K562 (cell line): ENCODE measurements around the gene PTPN20. TPM values are rescaled to one million over a fixed set of nuclear protein-coding genes. Genes with fewer than 3 reads are reported as not detected.

Source experiments
- ATAC-seq: fragments of 200-7000 bp; cut with Tn5 transposase; 3 replicates; pipeline ENCODE4 v1.9.1; 2020; ENCODE audit warnings: moderate library complexity
- BruUV-seq: library from RNA; stranded (reverse); fragments of 400-500 nt; replicated peaks from 2 replicates; lab custom pipeline; 2021; lab: Mats Ljungman, UMichigan
- CTCF ChIA-PET: fragments of 300-600 bp; formaldehyde crosslinking; extraction: SDS; loops from one replicate; lab custom pipeline; 2021; ENCODE audit warnings: low intra/inter-chr PET ratio; lab: Yijun Ruan, JAX
- POLR2A ChIA-PET: fragments of 300-600, 350-650 bp; sonication (Branson Sonifier 250); formaldehyde crosslinking; extraction: SDS; loops from one replicate; lab custom pipeline; 2021; ENCODE audit warnings: antibody characterized with exemption, inconsistent platforms; lab: Yijun Ruan, JAX
- DNase-seq, 4 experiments: peaks; one replicate each; pipeline versions ENCODE4 v3.0.0 to v3.0.0-alpha.2; 2011 to 2018; ENCODE audit warnings: low spot score in 3 of 4, mixed read lengths in 3 of 4; ENCODE audit errors: extremely low read depth in 1 of 4
- FAIRE-seq: peaks from 2 replicates; lab custom pipeline; 2011; peaks lifted over from hg19 to GRCh38; lab: Jason Lieb, UNC
- H2AFZ ChIP-seq: 2 replicates; pipeline ENCODE4 v1.6.0; 2011; ENCODE audit warnings: low read depth, low read length, control low read depth, inconsistent platforms
- H3K27ac ChIP-seq: fragments of 200-600 bp; 3 replicates; pipeline ENCODE4 v1.8.0; 2011; ENCODE audit warnings: low read depth, mild to moderate bottlenecking, control low read depth, inconsistent platforms, low read length, moderate library complexity, mixed read lengths; ENCODE audit errors: extremely low read depth
- H3K27me3 ChIP-seq, 2 experiments: fragments of 300-600 bp in 1 of 2; 2 replicates in 1 of 2; 3 replicates in 1 of 2; pipeline versions ENCODE4 v1.6.0 to v1.8.0; 2011; ENCODE audit warnings: inconsistent platforms in 2 of 2, low read length in 2 of 2, mild to moderate bottlenecking in 1 of 2, mixed read lengths in 1 of 2, moderate library complexity in 1 of 2; ENCODE audit not compliant: control insufficient read depth in 2 of 2, insufficient read depth in 2 of 2
- H3K36me3 ChIP-seq: fragments of 300-600 bp; 3 replicates; pipeline ENCODE4 v1.8.0; 2011; ENCODE audit warnings: mild to moderate bottlenecking, low read length, inconsistent platforms; ENCODE audit not compliant: control insufficient read depth, insufficient read depth
- H3K4me1 ChIP-seq, 2 experiments: fragments of 200-600 bp in 1 of 2; replicated peaks in 1 of 2; 2 replicates in 1 of 2; 3 replicates in 1 of 2; pipeline versions ENCODE4 v1.5.1 to v1.8.0; 2011; ENCODE audit warnings: inconsistent platforms in 2 of 2, low read length in 2 of 2, mild to moderate bottlenecking in 1 of 2, mixed read lengths in 1 of 2, moderate library complexity in 1 of 2; ENCODE audit not compliant: control insufficient read depth in 2 of 2, insufficient read depth in 2 of 2
- H3K4me2 ChIP-seq: 2 replicates; pipeline ENCODE4 v1.6.1; 2011; ENCODE audit warnings: low read length, control low read depth, inconsistent platforms, mixed read lengths; ENCODE audit not compliant: insufficient read depth
- H3K4me3 ChIP-seq: fragments of 200-600 bp; sonication (generic), shearing (Covaris generic); 2 replicates; pipeline ENCODE4 v1.5.1; 2016; ENCODE audit warnings: control low read depth, inconsistent platforms
- H3K79me2 ChIP-seq: fragments of 200-600 bp; 3 replicates; pipeline ENCODE4 v1.8.0; 2011; ENCODE audit warnings: low read length, inconsistent platforms; ENCODE audit not compliant: control insufficient read depth, insufficient read depth
- H3K9ac ChIP-seq, 2 experiments: 2 replicates each; pipeline versions ENCODE4 v1.6.0 to v1.6.1; 2011; ENCODE audit warnings: low read depth in 2 of 2, low read length in 2 of 2, control low read depth in 1 of 2, inconsistent platforms in 1 of 2, mild to moderate bottlenecking in 1 of 2, mixed read lengths in 1 of 2; ENCODE audit not compliant: insufficient read depth in 1 of 2
- H3K9me1 ChIP-seq: one replicate; pipeline ENCODE4 v1.6.0; 2011; ENCODE audit warnings: inconsistent platforms, mild to moderate bottlenecking, low read length, moderate library complexity; ENCODE audit not compliant: control insufficient read depth, insufficient read depth
- H3K9me3 ChIP-seq: replicated peaks from 2 replicates; pipeline ENCODE4 v1.5.1; 2011; ENCODE audit warnings: low read depth, low read length, inconsistent platforms; ENCODE audit not compliant: control insufficient read depth, insufficient read depth
- H4K20me1 ChIP-seq: replicated peaks from 2 replicates; pipeline ENCODE4 v1.6.1; 2011; ENCODE audit warnings: low read length, inconsistent platforms, mixed read lengths; ENCODE audit not compliant: control insufficient read depth, insufficient read depth
- DDX20 ChIP-seq: fragments of 450-650 bp; IDR thresholded peaks from 2 replicates; pipeline ENCODE4 v1.6.1; 2016; ENCODE audit warnings: missing genetic modification characterization, low read depth, mild to moderate bottlenecking, missing compliant biosample characterization, moderate library complexity
- ESRRB ChIP-seq: fragments of 250-450 bp; sonication (Bioruptor Pico); IDR thresholded peaks from 2 replicates; pipeline ENCODE4 v1.5.0; 2020; ENCODE audit warnings: mild to moderate bottlenecking, moderate library complexity, borderline replicate concordance
- HDAC3 ChIP-seq: fragments of 450-650 bp; IDR thresholded peaks from 2 replicates; pipeline ENCODE4 v1.6.1; 2018; ENCODE audit warnings: borderline replicate concordance, mild to moderate bottlenecking, moderate library complexity; ENCODE audit not compliant: partially characterized antibody
- MCM2 ChIP-seq: fragments of 450-650 bp; IDR thresholded peaks from 2 replicates; pipeline ENCODE4 v1.6.1; 2017; ENCODE audit warnings: low read depth, mild to moderate bottlenecking
- NEUROD1 ChIP-seq: fragments of 150-350 bp; IDR thresholded peaks from 2 replicates; pipeline ENCODE4 v1.6.1; 2014; ENCODE audit warnings: borderline replicate concordance, low read length, low read depth; ENCODE audit not compliant: partially characterized antibody
- ZNF274 ChIP-seq: IDR thresholded peaks from 2 replicates; pipeline ENCODE4 v1.6.1; 2011; ENCODE audit warnings: low read depth, mild to moderate bottlenecking, low read length, moderate library complexity, borderline replicate concordance
- ZNF282 ChIP-seq: sonication (generic); formaldehyde crosslinking; IDR thresholded peaks from 2 replicates; pipeline ENCODE4 v1.8.1; 2023; ENCODE audit warnings: missing genetic modification reagents
- ZNF354B ChIP-seq: fragments of 250-450 bp; sonication (Bioruptor Pico); IDR thresholded peaks from 2 replicates; pipeline ENCODE4 v1.4.0; 2020
- ZNF644 ChIP-seq: fragments of 200-800 bp; sonication (Bioruptor generic); IDR thresholded peaks from 2 replicates; pipeline ENCODE4 v1.6.1; 2016; ENCODE audit warnings: low read depth, missing genetic modification characterization, missing compliant biosample characterization
- whole genome bisulfite sequencing: fragments of 100-300 bp; shearing (Covaris generic); methylation state at CpG from one replicate; pipeline ENCODE4 v1.1.6; 2016; ENCODE audit warnings: low coverage, mixed read lengths; ENCODE audit not compliant: insufficient coverage; ENCODE audit errors: missing lambda C conversion rate; 5-methylcytosine and 5-hydroxymethylcytosine counted together
- in situ Hi-C: fragments of 300-500 bp; cut with MboI; formaldehyde crosslinking; loops from 4 replicates; pipeline ENCODE4 v1.15.0; 2018; ENCODE audit warnings: inconsistent platforms, mixed read lengths
- intact Hi-C: fragments of 100-400 bp; cut with micrococcal nuclease; formaldehyde crosslinking; loops from 2 replicates; pipeline ENCODE4 v1.14.2; 2022
- polyA plus RNA-seq, 8 experiments: library from polyadenylated mRNA; depleted of rRNA in 4 of 8; stranded (reverse) in 5 of 8; unstranded in 3 of 8; fragments of >200 nt; fragmentation: Nextera tagmentation in 2 of 8; fragmentation: Illumina TruSeq in 1 of 8; extraction: Ambion mirVana in 2 of 8; extraction: Trizol in 1 of 8; gene quantifications; 2 replicates each; pipeline versions ENCODE4 v1.2.1 to v1.2.3, GENCODE V29; 2011 to 2014; ENCODE audit warnings: inconsistent platforms in 1 of 8, missing spikeins in 1 of 8
- total RNA-seq, 7 experiments: library from RNA; depleted of rRNA in 6 of 7; stranded (reverse); fragments of >200 nt in 6 of 7; fragmentation: Illumina TruSeq in 2 of 7; extraction: Trizol in 2 of 7; gene quantifications; 2 replicates each; pipeline versions ENCODE4 v1.2.1 to v1.2.3, GENCODE V29; 2011 to 2021; ENCODE audit warnings: low replicate concordance in 1 of 7
- TF ChIP-seq, protein P1 (sequence below): fragments of 250-450 bp; sonication (Bioruptor Pico); IDR thresholded peaks from 2 replicates; pipeline ENCODE4 v1.4.0; 2020
- TF ChIP-seq, protein P2 (sequence below): fragments of 250-450 bp; sonication (Bioruptor Pico); IDR thresholded peaks from 2 replicates; pipeline ENCODE4 v1.4.0; 2020; ENCODE audit warnings: mild to moderate bottlenecking
- TF ChIP-seq, protein P3 (sequence below): fragments of 450-650 bp; formaldehyde crosslinking; IDR thresholded peaks from 2 replicates; pipeline ENCODE4 v1.4.0; 2020; ENCODE audit warnings: mild to moderate bottlenecking, mixed read lengths

Gene PTPN20
- total and polyA plus RNA-seq, 9 of the 15 experiments (the other 6 are each of a cell fraction or from before 2014, with no cell fraction given) = 0.03 to 0.18 (median 0.10) TPM; not detected in 6

DNA sequence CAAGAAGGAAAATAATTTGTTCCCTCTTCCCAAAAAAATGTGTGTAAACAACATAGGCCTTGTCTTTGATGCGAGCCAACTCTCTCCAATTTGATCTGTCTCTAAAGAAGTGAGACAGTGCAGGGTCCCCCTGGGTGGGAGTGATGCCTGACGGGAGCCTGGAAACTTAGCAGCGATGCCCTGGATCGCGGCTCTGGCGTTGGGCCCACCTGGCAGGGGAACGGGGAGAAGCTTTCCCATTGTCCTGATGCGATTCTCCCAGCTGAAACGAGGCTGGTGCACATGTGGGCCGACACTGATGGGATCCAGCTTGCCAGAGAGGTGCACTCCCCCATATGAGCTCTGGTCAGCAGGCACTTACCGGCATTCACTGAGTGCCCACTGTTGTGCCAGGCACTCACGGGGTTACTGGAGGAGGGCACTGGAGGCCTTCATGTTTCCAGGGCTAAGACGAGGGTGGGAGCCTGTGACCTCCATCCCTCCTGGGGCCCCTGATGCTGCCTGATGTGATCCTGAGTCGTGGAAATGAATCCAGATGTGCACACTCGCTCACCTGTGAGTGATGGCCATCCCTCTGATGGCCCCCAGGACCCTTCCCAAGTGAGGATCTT is 132.8 kb downstream of the PTPN20 start (continued):
- TF ChIP-seq, protein P1, sequence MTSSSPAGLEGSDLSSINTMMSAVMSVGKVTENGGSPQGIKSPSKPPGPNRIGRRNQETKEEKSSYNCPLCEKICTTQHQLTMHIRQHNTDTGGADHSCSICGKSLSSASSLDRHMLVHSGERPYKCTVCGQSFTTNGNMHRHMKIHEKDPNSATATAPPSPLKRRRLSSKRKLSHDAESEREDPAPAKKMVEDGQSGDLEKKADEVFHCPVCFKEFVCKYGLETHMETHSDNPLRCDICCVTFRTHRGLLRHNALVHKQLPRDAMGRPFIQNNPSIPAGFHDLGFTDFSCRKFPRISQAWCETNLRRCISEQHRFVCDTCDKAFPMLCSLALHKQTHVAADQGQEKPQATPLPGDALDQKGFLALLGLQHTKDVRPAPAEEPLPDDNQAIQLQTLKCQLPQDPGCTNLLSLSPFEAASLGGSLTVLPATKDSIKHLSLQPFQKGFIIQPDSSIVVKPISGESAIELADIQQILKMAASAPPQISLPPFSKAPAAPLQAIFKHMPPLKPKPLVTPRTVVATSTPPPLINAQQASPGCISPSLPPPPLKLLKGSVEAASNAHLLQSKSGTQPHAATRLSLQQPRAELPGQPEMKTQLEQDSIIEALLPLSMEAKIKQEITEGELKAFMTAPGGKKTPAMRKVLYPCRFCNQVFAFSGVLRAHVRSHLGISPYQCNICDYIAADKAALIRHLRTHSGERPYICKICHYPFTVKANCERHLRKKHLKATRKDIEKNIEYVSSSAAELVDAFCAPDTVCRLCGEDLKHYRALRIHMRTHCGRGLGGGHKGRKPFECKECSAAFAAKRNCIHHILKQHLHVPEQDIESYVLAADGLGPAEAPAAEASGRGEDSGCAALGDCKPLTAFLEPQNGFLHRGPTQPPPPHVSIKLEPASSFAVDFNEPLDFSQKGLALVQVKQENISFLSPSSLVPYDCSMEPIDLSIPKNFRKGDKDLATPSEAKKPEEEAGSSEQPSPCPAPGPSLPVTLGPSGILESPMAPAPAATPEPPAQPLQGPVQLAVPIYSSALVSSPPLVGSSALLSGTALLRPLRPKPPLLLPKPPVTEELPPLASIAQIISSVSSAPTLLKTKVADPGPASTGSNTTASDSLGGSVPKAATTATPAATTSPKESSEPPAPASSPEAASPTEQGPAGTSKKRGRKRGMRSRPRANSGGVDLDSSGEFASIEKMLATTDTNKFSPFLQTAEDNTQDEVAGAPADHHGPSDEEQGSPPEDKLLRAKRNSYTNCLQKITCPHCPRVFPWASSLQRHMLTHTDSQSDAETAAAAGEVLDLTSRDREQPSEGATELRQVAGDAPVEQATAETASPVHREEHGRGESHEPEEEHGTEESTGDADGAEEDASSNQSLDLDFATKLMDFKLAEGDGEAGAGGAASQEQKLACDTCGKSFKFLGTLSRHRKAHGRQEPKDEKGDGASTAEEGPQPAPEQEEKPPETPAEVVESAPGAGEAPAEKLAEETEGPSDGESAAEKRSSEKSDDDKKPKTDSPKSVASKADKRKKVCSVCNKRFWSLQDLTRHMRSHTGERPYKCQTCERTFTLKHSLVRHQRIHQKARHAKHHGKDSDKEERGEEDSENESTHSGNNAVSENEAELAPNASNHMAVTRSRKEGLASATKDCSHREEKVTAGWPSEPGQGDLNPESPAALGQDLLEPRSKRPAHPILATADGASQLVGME (CRISPR knock-in tag) = no peak
- TF ChIP-seq HDAC3 (no peak), ZNF354B (CRISPR knock-in tag) (no peak), ZNF282 (no peak)

DNA sequence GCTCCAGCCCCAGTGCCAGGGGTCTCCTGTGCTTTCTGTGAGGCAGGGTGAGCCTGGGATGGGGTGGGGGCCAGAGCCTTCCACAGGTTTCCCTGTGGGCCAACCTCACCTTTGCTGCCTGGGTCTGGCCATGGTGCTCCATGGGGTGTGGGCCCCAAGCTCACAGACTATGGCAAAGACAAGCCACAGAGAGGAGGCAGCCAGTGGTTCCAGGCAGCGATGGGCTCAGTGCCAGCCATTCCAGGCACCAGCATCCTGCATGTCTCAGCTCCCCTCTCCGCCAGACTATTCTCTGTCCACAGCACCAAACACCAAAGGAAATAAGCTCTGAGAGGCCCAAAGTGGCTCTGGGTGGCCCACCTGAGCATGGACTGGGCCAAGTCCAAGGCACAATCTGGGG is 133.5 kb downstream of the PTPN20 start:
- DNase-seq = no peak
- CTCF ChIA-PET = no interaction called here
- POLR2A ChIA-PET = interaction anchor here (1.0 kb wide), 1 partner anchor 1462 kb away, joined by 3 read pairs; no protein-coding TSS in a partner anchor
- no peak overlapping the region for H3K4me2 ChIP-seq
- H3K36me3 ChIP-seq = no peaks in the 10 kb centered on the region
- H3K27me3 ChIP-seq = peaks cover 3 to 46% of the 10 kb centered on the region in 2 experiments; a peak in 4 of 5 replicates
- H3K4me1 ChIP-seq = peaks cover 0 to 4% of the 10 kb centered on the region in 2 experiments; a peak in 1 of 5 replicates
- H4K20me1 ChIP-seq = peaks cover 7% of the 10 kb centered on the region; the same call in 1 of the 2 replicates
- no peak for FAIRE-seq
- no peak overlapping the region for H2AFZ ChIP-seq
- H3K79me2 ChIP-seq = no peaks in the 10 kb centered on the region
- ATAC-seq = no peak
- intact Hi-C loops = no loop called here
- no TSS peak for BruUV-seq
- no peaks in the 10 kb centered on the region for H3K9me1 ChIP-seq
- H3K27ac ChIP-seq = no peak overlapping the region
- H3K4me3 ChIP-seq = no peak overlapping the region
- 0% methylated on average over 2 of the region's 2 CpGs for WGBS
- no peak overlapping the region; a peak in 1 of 4 replicates for H3K9ac ChIP-seq
- H3K9me3 ChIP-seq = no peaks in the 10 kb centered on the region
- in situ Hi-C loops = no loop called here
- TF ChIP-seq MCM2 (no peak), NEUROD1 (no peak), ZNF644 (tag) (no peak), ZNF274 (no peak), ESRRB (CRISPR knock-in tag) (no peak), DDX20 (tag) (no peak)
- TF ChIP-seq, protein P2, sequence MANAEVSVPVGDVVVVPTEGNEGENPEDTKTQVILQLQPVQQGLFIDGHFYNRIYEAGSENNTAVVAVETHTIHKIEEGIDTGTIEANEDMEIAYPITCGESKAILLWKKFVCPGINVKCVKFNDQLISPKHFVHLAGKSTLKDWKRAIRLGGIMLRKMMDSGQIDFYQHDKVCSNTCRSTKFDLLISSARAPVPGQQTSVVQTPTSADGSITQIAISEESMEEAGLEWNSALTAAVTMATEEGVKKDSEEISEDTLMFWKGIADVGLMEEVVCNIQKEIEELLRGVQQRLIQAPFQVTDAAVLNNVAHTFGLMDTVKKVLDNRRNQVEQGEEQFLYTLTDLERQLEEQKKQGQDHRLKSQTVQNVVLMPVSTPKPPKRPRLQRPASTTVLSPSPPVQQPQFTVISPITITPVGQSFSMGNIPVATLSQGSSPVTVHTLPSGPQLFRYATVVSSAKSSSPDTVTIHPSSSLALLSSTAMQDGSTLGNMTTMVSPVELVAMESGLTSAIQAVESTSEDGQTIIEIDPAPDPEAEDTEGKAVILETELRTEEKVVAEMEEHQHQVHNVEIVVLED (CRISPR knock-in tag) = no peak
- TF ChIP-seq, protein P3, sequence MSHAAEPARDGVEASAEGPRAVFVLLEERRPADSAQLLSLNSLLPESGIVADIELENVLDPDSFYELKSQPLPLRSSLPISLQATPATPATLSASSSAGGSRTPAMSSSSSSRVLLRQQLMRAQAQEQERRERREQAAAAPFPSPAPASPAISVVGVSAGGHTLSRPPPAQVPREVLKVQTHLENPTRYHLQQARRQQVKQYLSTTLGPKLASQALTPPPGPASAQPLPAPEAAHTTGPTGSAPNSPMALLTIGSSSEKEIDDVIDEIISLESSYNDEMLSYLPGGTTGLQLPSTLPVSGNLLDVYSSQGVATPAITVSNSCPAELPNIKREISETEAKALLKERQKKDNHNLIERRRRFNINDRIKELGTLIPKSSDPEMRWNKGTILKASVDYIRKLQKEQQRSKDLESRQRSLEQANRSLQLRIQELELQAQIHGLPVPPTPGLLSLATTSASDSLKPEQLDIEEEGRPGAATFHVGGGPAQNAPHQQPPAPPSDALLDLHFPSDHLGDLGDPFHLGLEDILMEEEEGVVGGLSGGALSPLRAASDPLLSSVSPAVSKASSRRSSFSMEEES (CRISPR knock-in tag) = no peak
